ENCODE data around the gene EDAR. TPM values are rescaled to one million over a fixed set of nuclear protein-coding genes. Genes with fewer than 3 reads are reported as not detected.

The EDAR gene
- total and polyA plus RNA-seq, 2 of the 4 experiments (the other 2 are of a cell fraction), result not detected

DNA sequence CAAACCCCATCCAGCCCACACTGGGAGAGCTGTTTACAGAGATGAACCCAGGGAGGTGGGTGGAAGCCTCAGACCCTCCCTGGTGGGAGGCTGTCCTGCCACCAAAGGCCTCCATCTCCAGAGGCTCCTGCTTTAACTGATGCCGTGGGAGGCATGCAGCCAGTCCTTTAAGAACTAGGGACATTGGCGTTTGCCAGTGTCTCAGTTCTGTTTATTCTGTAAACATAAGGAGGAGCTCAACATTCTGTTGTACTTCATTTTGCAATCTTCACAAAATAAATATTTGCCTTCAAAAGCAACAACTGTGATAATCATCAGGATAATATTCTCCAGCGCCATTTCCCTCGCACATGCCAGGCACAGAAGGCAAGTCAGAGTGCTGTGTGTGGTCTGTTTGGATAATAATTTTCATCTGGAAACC lies 6.8 kb downstream of the EDAR start:
- no peak for TF ChIP-seq MAFK (IDR thresholded peaks at IDR 0.05; ENCODE audit: low read depth, low read length)
- no peak for TF ChIP-seq RAD21 (IDR thresholded peaks at IDR 0.05; ENCODE audit: low read length)
- no peak for TF ChIP-seq CEBPB (IDR thresholded peaks at IDR 0.05; ENCODE audit: low read depth, low read length)
- TF ChIP-seq POLR2A (IDR thresholded peaks at IDR 0.05; ENCODE audit: low read depth, low read length), result no peak
- no peak for TF ChIP-seq NFE2L2 (IDR thresholded peaks at IDR 0.05; ENCODE audit: low read depth, low read length)
- TF ChIP-seq MXI1 (IDR thresholded peaks at IDR 0.05; ENCODE audit: borderline replicate concordance, low read depth, low read length), result no peak
- no peak for TF ChIP-seq FOS (IDR thresholded peaks at IDR 0.05; ENCODE audit: low read depth, low read length)
- no peak for TF ChIP-seq BHLHE40 (IDR thresholded peaks at IDR 0.05; ENCODE audit: low read depth, low read length)
- TF ChIP-seq, protein P1, sequence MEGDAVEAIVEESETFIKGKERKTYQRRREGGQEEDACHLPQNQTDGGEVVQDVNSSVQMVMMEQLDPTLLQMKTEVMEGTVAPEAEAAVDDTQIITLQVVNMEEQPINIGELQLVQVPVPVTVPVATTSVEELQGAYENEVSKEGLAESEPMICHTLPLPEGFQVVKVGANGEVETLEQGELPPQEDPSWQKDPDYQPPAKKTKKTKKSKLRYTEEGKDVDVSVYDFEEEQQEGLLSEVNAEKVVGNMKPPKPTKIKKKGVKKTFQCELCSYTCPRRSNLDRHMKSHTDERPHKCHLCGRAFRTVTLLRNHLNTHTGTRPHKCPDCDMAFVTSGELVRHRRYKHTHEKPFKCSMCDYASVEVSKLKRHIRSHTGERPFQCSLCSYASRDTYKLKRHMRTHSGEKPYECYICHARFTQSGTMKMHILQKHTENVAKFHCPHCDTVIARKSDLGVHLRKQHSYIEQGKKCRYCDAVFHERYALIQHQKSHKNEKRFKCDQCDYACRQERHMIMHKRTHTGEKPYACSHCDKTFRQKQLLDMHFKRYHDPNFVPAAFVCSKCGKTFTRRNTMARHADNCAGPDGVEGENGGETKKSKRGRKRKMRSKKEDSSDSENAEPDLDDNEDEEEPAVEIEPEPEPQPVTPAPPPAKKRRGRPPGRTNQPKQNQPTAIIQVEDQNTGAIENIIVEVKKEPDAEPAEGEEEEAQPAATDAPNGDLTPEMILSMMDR (conservative IDR thresholded peaks at IDR 0.05; ENCODE audit: low read depth, low read length), result no peak
- DNase-seq (no peak), ATAC-seq (ENCODE audit: low read depth) (no peak)
- Histone ChIP-seq H4K20me1 (ENCODE audit: insufficient read depth, low read length) (peaks cover 3% of the 10 kb centered on the region; the same call in 1 of the 2 replicates), H2BK15ac (ENCODE audit: low read depth, low read length) (no peak overlapping the region), H3K56ac (ENCODE audit: extremely low read depth, insufficient read depth, low read length) (no peak overlapping the region), H3K9ac (ENCODE audit: low read depth, low read length) (no peak overlapping the region), H2BK120ac (ENCODE audit: low read depth, low read length) (no peak overlapping the region), H3K18ac (ENCODE audit: low read depth, low read length) (no peak overlapping the region), H4K91ac (ENCODE audit: insufficient read depth, low read depth, low read length) (no peak overlapping the region), H3K4me3 (ENCODE audit: insufficient read depth, low read depth, low read length) (no peak overlapping the region), H3K4ac (ENCODE audit: low read depth, low read length) (no peak overlapping the region), H3K79me1 (ENCODE audit: low read depth in 1 of 2, low read length in 2 of 2) (no peaks in the 10 kb centered on the region), H3K4me2 (ENCODE audit: low read depth, low read length) (no peak overlapping the region), H3K9me3 (ENCODE audit: control insufficient read depth, insufficient read depth, low read length) (no peaks in the 10 kb centered on the region), H3K23ac (ENCODE audit: low read depth, low read length) (no peak overlapping the region), H3K36me3 (ENCODE audit: control insufficient read depth, insufficient read depth, low read length) (no peaks in the 10 kb centered on the region), H2AK9ac (replicated peaks; ENCODE audit: low read depth, low read length, poor library complexity) (no peak overlapping the region), H2BK20ac (ENCODE audit: low read depth, low read length) (no peak overlapping the region), H4K8ac (ENCODE audit: low read depth in 2 of 2, low read length in 2 of 2) (no peak overlapping the region), H3K27ac (ENCODE audit: insufficient read depth, low read length) (no peak overlapping the region), H3K9me1 (ENCODE audit: insufficient read depth, low read length) (no peaks in the 10 kb centered on the region), H3K27me3 (ENCODE audit: control insufficient read depth, insufficient read depth, low read length) (peaks cover 91% of the 10 kb centered on the region), H3K14ac (replicated peaks; ENCODE audit: low read depth, low read length) (no peak overlapping the region), H2BK5ac (ENCODE audit: low read depth, low read length, poor library complexity, severe bottlenecking) (no peak overlapping the region), H2AFZ (replicated peaks; ENCODE audit: low read length, poor library complexity) (no peak overlapping the region), H3K4me1 (ENCODE audit: control insufficient read depth, insufficient read depth, low read length) (0 out of 2 replicates have a peak, but pooled peaks cover 2% of the 10 kb centered on the region), H4K5ac (ENCODE audit: low read depth, low read length) (no peak overlapping the region), H2AK5ac (ENCODE audit: low read depth, low read length) (no peak overlapping the region)
- dilution Hi-C loops (cut with HindIII; ENCODE audit: low sequenced_read_pairs, unreplicated experiment), result no loop called here
- intact Hi-C loops (cut with micrococcal nuclease), result loop anchor here (10.0 kb wide), 1 partner anchor 57 kb away; no protein-coding TSS in a partner anchor
- BruUV-seq (replicated peaks), result no TSS peak
- WGBS, 2 experiments (ENCODE audit: extremely low coverage in 2 of 2, insufficient read length in 1 of 2), result no CpG with 5 or more reads among the region's 4 CpGs
- POLR2A ChIA-PET (ENCODE audit: unreplicated experiment), result no interaction called here
- CTCF ChIA-PET, result no interaction called here
- in situ Hi-C loops (cut with MboI; ENCODE audit: low sequenced_read_pairs), result no loop called here

Data from IMR-90 (cell line).